HEK293 (cell line): Measurements from ENCODE around the gene SPCS2.

Source experiments
- CTCF ChIA-PET: fragments of 350-600 bp; formaldehyde crosslinking; extraction: SDS; loops from one replicate; lab custom pipeline; 2021; ENCODE audit warnings: antibody characterized with exemption; lab: Yijun Ruan, JAX
- POLR2A ChIA-PET: fragments of 300-600 bp; formaldehyde crosslinking; extraction: SDS; loops from one replicate; lab custom pipeline; 2020; ENCODE audit warnings: antibody characterized with exemption, inconsistent platforms; lab: Yijun Ruan, JAX
- H3K27ac ChIP-seq: fragments of 200-500 bp; sonication (Bioruptor generic); 2 replicates; pipeline ENCODE4 v1.5.1; 2014; ENCODE audit warnings: low read depth, low read length, control low read depth, inconsistent platforms; ENCODE audit errors: extremely low read depth
- H3K36me3 ChIP-seq, 2 experiments: fragments of 200-500 bp in 1 of 2; sonication (Bioruptor generic) in 1 of 2; 1 replicate in 1 of 2; 2 replicates in 1 of 2; pipeline ENCODE4 v1.5.1; 2014 to 2017; ENCODE audit warnings: inconsistent platforms in 2 of 2, low read length in 2 of 2; ENCODE audit not compliant: control insufficient read depth in 2 of 2, insufficient read depth in 1 of 2
- H3K4me1 ChIP-seq: fragments of 200-500 bp; sonication (Bioruptor generic); 2 replicates; pipeline ENCODE4 v1.5.1; 2014; ENCODE audit warnings: mild to moderate bottlenecking, low read length, inconsistent platforms; ENCODE audit not compliant: control insufficient read depth, insufficient read depth
- H3K4me3 ChIP-seq: 2 replicates; pipeline ENCODE4 v1.5.1; 2011; ENCODE audit warnings: low read depth, mild to moderate bottlenecking, control low read depth, low read length, moderate library complexity
- H3K9me3 ChIP-seq: fragments of 200-500 bp; sonication (Bioruptor generic); 2 replicates; pipeline ENCODE4 v1.5.1; 2014; ENCODE audit warnings: low read depth, low read length, inconsistent platforms; ENCODE audit not compliant: control insufficient read depth, insufficient read depth
- BCL11A ChIP-seq: fragments of 450-650 bp; formaldehyde crosslinking; IDR thresholded peaks from 2 replicates; pipeline ENCODE4 v1.5.1; 2016; ENCODE audit warnings: low read depth, missing biosample characterization, missing genetic modification characterization
- GLI2 ChIP-seq: fragments of 450-650 bp; formaldehyde crosslinking; IDR thresholded peaks from 2 replicates; pipeline ENCODE4; 2017; ENCODE audit warnings: missing biosample characterization, missing genetic modification characterization, low read depth, borderline replicate concordance
- ZFP3 ChIP-seq: fragments of 450-650 bp; formaldehyde crosslinking; IDR thresholded peaks from 2 replicates; pipeline ENCODE4 v1.5.1; 2016; ENCODE audit warnings: low read depth, missing biosample characterization, missing genetic modification characterization
- ZNF132 ChIP-seq: fragments of 450-650 bp; formaldehyde crosslinking; IDR thresholded peaks from 2 replicates; pipeline ENCODE4 v1.5.1; 2017; ENCODE audit warnings: missing biosample characterization, missing genetic modification characterization, borderline replicate concordance
- ZNF24 ChIP-seq: fragments of 450-650 bp; formaldehyde crosslinking; IDR thresholded peaks from 2 replicates; pipeline ENCODE4 v1.5.1; 2016; ENCODE audit warnings: missing biosample characterization, missing genetic modification characterization
- ZNF274 ChIP-seq, 2 experiments: fragments of 200-500 bp in 1 of 2; fragments of 450-650 bp in 1 of 2; sonication (Bioruptor generic) in 1 of 2; formaldehyde crosslinking in 1 of 2; IDR thresholded peaks; 2 replicates each; pipeline versions ENCODE4 v1.5.1 to v1.6.1; 2014 to 2016; ENCODE audit warnings: borderline replicate concordance in 1 of 2, inconsistent platforms in 1 of 2, low read length in 1 of 2, missing biosample characterization in 1 of 2, missing genetic modification characterization in 1 of 2
- ZNF302 ChIP-seq: fragments of 450-650 bp; formaldehyde crosslinking; IDR thresholded peaks from 2 replicates; pipeline ENCODE4 v1.5.1; 2016; ENCODE audit warnings: missing biosample characterization, missing genetic modification characterization, low read depth
- ZNF341 ChIP-seq: fragments of 450-650 bp; formaldehyde crosslinking; IDR thresholded peaks from 2 replicates; pipeline ENCODE4; 2016; ENCODE audit warnings: low read depth, missing biosample characterization, missing genetic modification characterization
- ZNF626 ChIP-seq: fragments of 450-650 bp; sonication (Bioruptor Pico); formaldehyde crosslinking; IDR thresholded peaks from 2 replicates; pipeline ENCODE4 v1.5.1; 2018; ENCODE audit warnings: missing biosample characterization, missing genetic modification characterization, inconsistent platforms
- ZNF658 ChIP-seq: fragments of 450-650 bp; formaldehyde crosslinking; IDR thresholded peaks from 2 replicates; pipeline ENCODE4; 2016; ENCODE audit warnings: missing biosample characterization, missing genetic modification characterization
- ZNF701 ChIP-seq: fragments of 450-650 bp; formaldehyde crosslinking; IDR thresholded peaks from 2 replicates; pipeline ENCODE4 v1.5.1; 2016; ENCODE audit warnings: missing biosample characterization, missing genetic modification characterization
- ZNF707 ChIP-seq: fragments of 450-650 bp; formaldehyde crosslinking; IDR thresholded peaks from 2 replicates; pipeline ENCODE4 v1.5.1; 2016; ENCODE audit warnings: missing biosample characterization, missing genetic modification characterization
- TF ChIP-seq, protein P1 (sequence below): fragments of 450-650 bp; formaldehyde crosslinking; IDR thresholded peaks from 2 replicates; pipeline ENCODE4 v1.5.1; 2016; ENCODE audit warnings: missing biosample characterization, missing genetic modification characterization
- TF ChIP-seq, protein P2 (sequence below): fragments of 450-650 bp; formaldehyde crosslinking; IDR thresholded peaks from 2 replicates; pipeline ENCODE4 v1.5.1; 2017; ENCODE audit warnings: missing biosample characterization, mild to moderate bottlenecking, missing genetic modification characterization, moderate library complexity
- TF ChIP-seq, protein P3 (sequence below): fragments of 450-650 bp; formaldehyde crosslinking; IDR thresholded peaks from 2 replicates; pipeline ENCODE4 v1.5.1; 2016; ENCODE audit warnings: missing biosample characterization, missing genetic modification characterization

SPCS2 gene

DNA sequence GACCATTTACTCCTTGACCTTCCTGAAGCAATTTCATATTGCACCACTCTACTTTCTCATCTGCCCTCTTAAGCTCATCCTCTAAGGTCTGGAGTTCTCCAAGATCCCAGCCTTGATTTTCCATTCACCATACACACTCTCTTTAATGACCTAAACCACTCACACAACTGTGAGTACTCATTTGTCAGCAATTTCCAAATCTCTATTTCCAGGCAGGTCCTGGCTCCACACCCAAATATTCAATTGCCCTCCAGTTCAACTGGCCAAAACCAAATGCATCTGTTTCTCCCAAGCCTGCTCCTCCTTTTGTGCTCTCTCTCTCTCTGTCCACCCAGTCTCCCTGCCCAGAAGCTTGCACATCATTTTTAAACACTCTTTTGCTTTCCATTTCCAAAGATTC is 79.3 kb downstream of the SPCS2 start:
- no peak overlapping the region for H3K27ac ChIP-seq
- CTCF ChIA-PET: interaction anchor here (1.1 to 8.8 kb wide), 5 partner anchors 40 to 222 kb away, joined by 3 to 90 read pairs (median 5); no protein-coding TSS in a partner anchor

More for the DNA sequence above, 79.3 kb downstream of the SPCS2 start:
- POLR2A ChIA-PET: no interaction called here
- Histone ChIP-seq H3K4me1 (no peaks in the 10 kb centered on the region), H3K4me3 (no peak overlapping the region), H3K9me3 (no peaks in the 10 kb centered on the region), H3K36me3 (no peaks in the 10 kb centered on the region)
- TF ChIP-seq, protein P1, sequence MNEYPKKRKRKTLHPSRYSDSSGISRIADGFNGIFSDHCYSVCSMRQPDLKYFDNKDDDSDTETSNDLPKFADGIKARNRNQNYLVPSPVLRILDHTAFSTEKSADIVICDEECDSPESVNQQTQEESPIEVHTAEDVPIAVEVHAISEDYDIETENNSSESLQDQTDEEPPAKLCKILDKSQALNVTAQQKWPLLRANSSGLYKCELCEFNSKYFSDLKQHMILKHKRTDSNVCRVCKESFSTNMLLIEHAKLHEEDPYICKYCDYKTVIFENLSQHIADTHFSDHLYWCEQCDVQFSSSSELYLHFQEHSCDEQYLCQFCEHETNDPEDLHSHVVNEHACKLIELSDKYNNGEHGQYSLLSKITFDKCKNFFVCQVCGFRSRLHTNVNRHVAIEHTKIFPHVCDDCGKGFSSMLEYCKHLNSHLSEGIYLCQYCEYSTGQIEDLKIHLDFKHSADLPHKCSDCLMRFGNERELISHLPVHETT (tag by site-specific recombination): no peak
- TF ChIP-seq ZNF707 (tag by site-specific recombination) (no peak), ZNF701 (tag by site-specific recombination) (no peak), ZNF341 (tag by site-specific recombination) (no peak), ZNF302 (no peak), GLI2 (no peak), BCL11A (tag by site-specific recombination) (no peak), ZNF658 (tag by site-specific recombination) (no peak), ZNF132 (tag by site-specific recombination) (no peak), ZNF24 (tag by site-specific recombination) (no peak), ZFP3 (no peak), ZNF274 (IDR thresholded peaks at IDR 0.05; ENCODE audit: low read length) (no peak), ZNF274 (tag by site-specific recombination; IDR thresholded peaks at IDR 0.05; ENCODE audit: borderline replicate concordance) (no peak), ZNF626 (tag by site-specific recombination) (no peak)
- TF ChIP-seq, protein P2, sequence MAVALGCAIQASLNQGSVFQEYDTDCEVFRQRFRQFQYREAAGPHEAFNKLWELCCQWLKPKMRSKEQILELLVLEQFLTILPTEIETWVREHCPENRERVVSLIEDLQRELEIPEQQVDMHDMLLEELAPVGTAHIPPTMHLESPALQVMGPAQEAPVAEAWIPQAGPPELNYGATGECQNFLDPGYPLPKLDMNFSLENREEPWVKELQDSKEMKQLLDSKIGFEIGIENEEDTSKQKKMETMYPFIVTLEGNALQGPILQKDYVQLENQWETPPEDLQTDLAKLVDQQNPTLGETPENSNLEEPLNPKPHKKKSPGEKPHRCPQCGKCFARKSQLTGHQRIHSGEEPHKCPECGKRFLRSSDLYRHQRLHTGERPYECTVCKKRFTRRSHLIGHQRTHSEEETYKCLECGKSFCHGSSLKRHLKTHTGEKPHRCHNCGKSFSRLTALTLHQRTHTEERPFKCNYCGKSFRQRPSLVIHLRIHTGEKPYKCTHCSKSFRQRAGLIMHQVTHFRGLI (tag by site-specific recombination): no peak
- TF ChIP-seq, protein P3, sequence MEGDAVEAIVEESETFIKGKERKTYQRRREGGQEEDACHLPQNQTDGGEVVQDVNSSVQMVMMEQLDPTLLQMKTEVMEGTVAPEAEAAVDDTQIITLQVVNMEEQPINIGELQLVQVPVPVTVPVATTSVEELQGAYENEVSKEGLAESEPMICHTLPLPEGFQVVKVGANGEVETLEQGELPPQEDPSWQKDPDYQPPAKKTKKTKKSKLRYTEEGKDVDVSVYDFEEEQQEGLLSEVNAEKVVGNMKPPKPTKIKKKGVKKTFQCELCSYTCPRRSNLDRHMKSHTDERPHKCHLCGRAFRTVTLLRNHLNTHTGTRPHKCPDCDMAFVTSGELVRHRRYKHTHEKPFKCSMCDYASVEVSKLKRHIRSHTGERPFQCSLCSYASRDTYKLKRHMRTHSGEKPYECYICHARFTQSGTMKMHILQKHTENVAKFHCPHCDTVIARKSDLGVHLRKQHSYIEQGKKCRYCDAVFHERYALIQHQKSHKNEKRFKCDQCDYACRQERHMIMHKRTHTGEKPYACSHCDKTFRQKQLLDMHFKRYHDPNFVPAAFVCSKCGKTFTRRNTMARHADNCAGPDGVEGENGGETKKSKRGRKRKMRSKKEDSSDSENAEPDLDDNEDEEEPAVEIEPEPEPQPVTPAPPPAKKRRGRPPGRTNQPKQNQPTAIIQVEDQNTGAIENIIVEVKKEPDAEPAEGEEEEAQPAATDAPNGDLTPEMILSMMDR (tag by site-specific recombination): no peak
